Activated T-cell treated with anti-CD3 and anti-CD28 coated beads, Interleukin-2, amount 50 U/mL, for 24 hours (primary cell): ENCODE results near the gene SHKBP1.
"Not testable (repeated sequence)": the region's sequence is repeated elsewhere in the genome, so short reads cannot be mapped to it uniquely, and the experiment has no call there.

Experiments
- DNase-seq: peaks from one replicate; pipeline ENCODE4 v3.0.0-alpha.2; 2020
- H3K27ac Mint-ChIP-seq: 2 replicates; pipeline ENCODE4 v1.8.0; 2020; ENCODE audit warnings: mild to moderate bottlenecking, mixed read lengths
- H3K27me3 Mint-ChIP-seq: 2 replicates; pipeline ENCODE4 v1.8.0; 2020; ENCODE audit warnings: mixed read lengths
- H3K36me3 Mint-ChIP-seq: 2 replicates; pipeline ENCODE4 v1.8.0; 2020; ENCODE audit warnings: low read depth, mixed read lengths
- H3K4me1 Mint-ChIP-seq: 2 replicates; pipeline ENCODE4 v1.8.0; 2020; ENCODE audit warnings: low read depth, mixed read lengths
- H3K4me3 Mint-ChIP-seq: 2 replicates; pipeline ENCODE4 v1.8.0; 2020; ENCODE audit warnings: mild to moderate bottlenecking, moderate library complexity, mixed read lengths
- H3K9me3 Mint-ChIP-seq: 2 replicates; pipeline ENCODE4 v1.8.0; 2020; ENCODE audit warnings: mixed read lengths

Gene SHKBP1

DNA sequence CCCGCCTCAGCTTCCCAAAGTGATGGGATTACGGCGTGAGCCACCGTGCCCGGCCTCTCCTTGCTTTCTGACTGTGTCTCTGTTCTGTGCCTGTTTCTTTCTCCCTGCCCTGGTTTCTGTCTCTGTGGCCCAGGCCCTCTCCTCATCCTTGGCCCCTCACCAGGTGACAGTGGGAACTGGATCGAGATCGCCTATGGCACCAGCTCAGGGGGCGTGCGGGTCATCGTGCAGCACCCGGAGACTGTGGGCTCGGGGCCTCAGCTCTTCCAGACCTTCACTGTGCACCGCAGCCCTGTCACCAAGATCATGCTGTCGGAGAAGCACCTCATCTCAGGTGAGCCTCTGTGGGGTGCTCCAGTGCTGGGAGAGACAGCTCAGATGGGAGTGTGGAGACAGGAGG, 9.9 kb downstream of the SHKBP1 start:
- H3K4me1 Mint-ChIP-seq: peaks cover 8% of the 10 kb centered on the region
- H3K27ac Mint-ChIP-seq: no peak overlapping the region
- no peak overlapping the region for H3K4me3 Mint-ChIP-seq
- H3K27me3 Mint-ChIP-seq: no peaks in the 10 kb centered on the region
- H3K36me3 Mint-ChIP-seq: peaks cover 83% of the 10 kb centered on the region
- no peak for DNase-seq
- H3K9me3 Mint-ChIP-seq: no peaks in the 10 kb centered on the region

- Mint-ChIP-seq H3K27me3 (no peaks in the 10 kb centered on the region), H3K4me3 (no peak overlapping the region), H3K36me3 (peaks cover 69% of the 10 kb centered on the region), H3K4me1 (peaks cover 8% of the 10 kb centered on the region), H3K27ac (no peak overlapping the region), H3K9me3 (no peaks in the 10 kb centered on the region)
- DNase-seq: no peak
Observed at GRCh38 chr19:40588110-40588854, 11.6 kb downstream of the SHKBP1 start.

GRCh38 chr19:40588926-40589569, 12.4 kb downstream of the SHKBP1 start:
- no peaks in the 10 kb centered on the region for H3K9me3 Mint-ChIP-seq
- H3K27ac Mint-ChIP-seq: no peak overlapping the region
- no peak overlapping the region for H3K4me3 Mint-ChIP-seq
- H3K4me1 Mint-ChIP-seq: peaks cover 8% of the 10 kb centered on the region
- peaks cover 63% of the 10 kb centered on the region for H3K36me3 Mint-ChIP-seq
- DNase-seq: no peak
- no peaks in the 10 kb centered on the region for H3K27me3 Mint-ChIP-seq

DNA sequence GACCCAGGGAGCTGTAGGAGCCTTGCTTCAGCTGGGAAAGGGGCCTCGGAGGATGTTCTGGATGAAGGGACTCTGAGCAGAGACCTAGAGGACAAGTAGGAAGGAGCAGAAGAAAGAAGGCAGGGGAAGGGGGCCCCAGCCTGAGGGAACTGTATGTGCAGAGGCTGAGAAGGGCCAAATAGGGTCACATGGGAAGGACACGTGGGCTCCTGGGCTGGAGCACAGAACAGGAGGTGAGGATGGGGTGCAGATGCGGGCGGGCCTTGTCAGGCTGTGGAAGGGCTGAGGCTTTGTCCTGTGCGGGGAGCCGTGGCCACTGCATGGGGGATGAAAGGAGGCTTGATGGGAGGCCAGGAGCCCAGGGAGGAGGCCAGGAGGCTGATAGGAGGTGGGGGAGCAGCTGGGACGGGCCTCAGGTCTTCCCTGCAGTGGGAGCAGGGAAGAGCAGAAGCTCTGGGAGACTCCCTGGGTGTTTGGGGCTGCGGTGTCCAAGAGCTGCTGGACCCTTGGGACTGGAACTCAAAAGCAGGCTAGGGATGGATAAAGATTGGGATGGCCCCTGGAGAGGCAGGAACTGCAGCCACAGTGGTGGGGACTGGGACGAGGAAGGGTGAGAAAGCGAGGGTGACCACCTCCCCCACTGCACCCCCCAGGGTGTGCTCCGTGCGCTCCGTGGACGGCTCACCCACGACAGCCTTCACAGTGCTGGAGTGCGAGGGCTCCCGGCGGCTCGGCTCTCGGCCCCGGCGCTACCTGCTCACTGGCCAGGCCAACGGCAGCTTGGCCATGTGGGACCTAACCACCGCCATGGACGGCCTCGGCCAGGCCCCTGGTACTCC, 13.1 kb downstream of the SHKBP1 start:
- peaks cover 16% of the 10 kb centered on the region for H3K4me1 Mint-ChIP-seq
- H3K4me3 Mint-ChIP-seq: no peak overlapping the region
- H3K27ac Mint-ChIP-seq: no peak overlapping the region
- no peak for DNase-seq
- peaks cover 55% of the 10 kb centered on the region for H3K36me3 Mint-ChIP-seq
- H3K9me3 Mint-ChIP-seq: no peaks in the 10 kb centered on the region
- no peaks in the 10 kb centered on the region for H3K27me3 Mint-ChIP-seq

- peak overlapping the region; percentile 31 for H3K27ac Mint-ChIP-seq
- H3K4me1 Mint-ChIP-seq: peaks cover 18% of the 10 kb centered on the region
- no peak overlapping the region for H3K4me3 Mint-ChIP-seq
- H3K27me3 Mint-ChIP-seq: no peaks in the 10 kb centered on the region
- H3K36me3 Mint-ChIP-seq: peaks cover 47% of the 10 kb centered on the region
- no peak for DNase-seq
- no peaks in the 10 kb centered on the region for H3K9me3 Mint-ChIP-seq
Observed at GRCh38 chr19:40590464-40591265, 14.0 kb downstream of the SHKBP1 start.

GRCh38 chr19:40591724-40592123, 15.1 kb downstream of the SHKBP1 start:
- H3K27ac Mint-ChIP-seq, H3K27me3 Mint-ChIP-seq, H3K4me3 Mint-ChIP-seq, DNase-seq, H3K9me3 Mint-ChIP-seq: not testable (repeated sequence)
- H3K36me3 Mint-ChIP-seq: peaks cover 36% of the 10 kb centered on the region
- H3K4me1 Mint-ChIP-seq: peaks cover 11% of the 10 kb centered on the region

GRCh38 chr19:40592170-40592569, 15.5 kb downstream of the SHKBP1 start:
- H3K9me3 Mint-ChIP-seq: no peaks in the 10 kb centered on the region
- no peak overlapping the region for H3K27ac Mint-ChIP-seq
- H3K27me3 Mint-ChIP-seq: peaks cover 9% of the 10 kb centered on the region
- peaks cover 32% of the 10 kb centered on the region for H3K36me3 Mint-ChIP-seq
- H3K4me1 Mint-ChIP-seq: peaks cover 11% of the 10 kb centered on the region
- no peak overlapping the region for H3K4me3 Mint-ChIP-seq
- no peak for DNase-seq

DNA sequence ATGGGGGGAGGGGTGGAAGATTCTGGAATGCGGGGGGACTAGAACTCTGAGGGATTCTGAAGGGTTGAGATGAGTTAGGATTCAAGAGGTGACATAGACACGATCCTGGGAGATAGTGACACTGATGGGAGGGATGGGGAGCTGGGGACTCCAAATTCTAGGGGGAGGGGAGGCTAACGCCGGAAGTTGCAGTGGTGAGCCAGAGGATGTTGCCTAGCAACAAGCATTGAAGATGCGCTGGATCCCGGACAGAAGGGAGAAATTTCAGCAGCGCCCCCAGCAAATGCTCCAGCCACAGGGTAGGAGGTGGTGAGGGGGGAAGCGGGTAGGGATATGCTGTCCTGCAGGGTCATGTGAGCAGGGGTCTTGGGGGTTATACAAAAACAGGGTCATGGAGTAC, 17.6 kb downstream of the SHKBP1 start:
- Mint-ChIP-seq H3K36me3 (peaks cover 16% of the 10 kb centered on the region), H3K27ac (no peak overlapping the region), H3K27me3 (peaks cover 26% of the 10 kb centered on the region), H3K4me1 (peaks cover 27% of the 10 kb centered on the region), H3K9me3 (no peaks in the 10 kb centered on the region), H3K4me3 (no peak overlapping the region)
- DNase-seq: no peak

DNA sequence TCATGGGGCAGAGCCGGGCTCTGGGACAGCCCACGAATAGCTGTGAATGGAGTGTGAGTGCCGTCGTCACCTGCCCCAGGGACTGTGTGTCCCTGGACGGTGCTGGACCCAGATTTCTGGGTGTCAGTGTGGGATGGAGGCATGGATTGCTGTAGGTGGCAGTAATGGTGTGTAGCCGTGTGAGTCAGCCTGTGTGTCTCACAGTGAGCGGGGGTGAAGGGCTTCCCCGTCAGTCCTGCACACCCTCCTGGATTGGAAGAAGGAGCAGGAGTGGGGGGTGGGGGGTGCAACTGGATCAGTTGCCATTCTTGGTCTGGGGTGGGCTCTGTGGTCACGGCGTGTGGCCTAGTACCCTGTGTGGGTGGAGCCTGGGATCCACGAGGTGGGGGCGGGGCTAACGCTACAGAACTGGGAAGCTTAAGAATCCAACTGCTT, 18.0 kb downstream of the SHKBP1 start:
- no peak for DNase-seq
- no peak overlapping the region for H3K27ac Mint-ChIP-seq
- H3K4me1 Mint-ChIP-seq: peaks cover 31% of the 10 kb centered on the region
- H3K4me3 Mint-ChIP-seq: no peak overlapping the region
- peaks cover 30% of the 10 kb centered on the region for H3K27me3 Mint-ChIP-seq
- H3K36me3 Mint-ChIP-seq: peaks cover 13% of the 10 kb centered on the region
- no peaks in the 10 kb centered on the region for H3K9me3 Mint-ChIP-seq

- H3K4me3 Mint-ChIP-seq: no peak overlapping the region
- H3K4me1 Mint-ChIP-seq: peaks cover 42% of the 10 kb centered on the region
- no peak overlapping the region for H3K27ac Mint-ChIP-seq
- peaks cover 43% of the 10 kb centered on the region for H3K27me3 Mint-ChIP-seq
- no peak for DNase-seq
- H3K36me3 Mint-ChIP-seq: no peaks in the 10 kb centered on the region
- H3K9me3 Mint-ChIP-seq: no peaks in the 10 kb centered on the region
Observed at GRCh38 chr19:40596608-40597328, 20.1 kb downstream of the SHKBP1 start.

GRCh38 chr19:40597329-40597838, 20.7 kb downstream of the SHKBP1 start:
- DNase-seq: no peak
- Mint-ChIP-seq H3K4me1 (peaks cover 44% of the 10 kb centered on the region), H3K27me3 (peaks cover 45% of the 10 kb centered on the region), H3K36me3 (no peaks in the 10 kb centered on the region), H3K4me3 (peak overlapping the region; percentile 42), H3K27ac (no peak overlapping the region), H3K9me3 (no peaks in the 10 kb centered on the region)

- peak; percentile 92 for DNase-seq
- H3K4me1 Mint-ChIP-seq: peaks cover 53% of the 10 kb centered on the region
- H3K27ac Mint-ChIP-seq: no peak overlapping the region
- H3K4me3 Mint-ChIP-seq: peak overlapping the region; percentile 33
- peaks cover 45% of the 10 kb centered on the region for H3K27me3 Mint-ChIP-seq
- H3K36me3 Mint-ChIP-seq: no peaks in the 10 kb centered on the region
- H3K9me3 Mint-ChIP-seq: no peaks in the 10 kb centered on the region
Observed at GRCh38 chr19:40598121-40598917, 21.6 kb downstream of the SHKBP1 start.

- Mint-ChIP-seq H3K36me3 (no peaks in the 10 kb centered on the region), H3K4me3 (no peak overlapping the region), H3K27me3 (peaks cover 45% of the 10 kb centered on the region), H3K9me3 (no peaks in the 10 kb centered on the region), H3K4me1 (peaks cover 59% of the 10 kb centered on the region), H3K27ac (no peak overlapping the region)
- peak; percentile 47 for DNase-seq
Observed at GRCh38 chr19:40598918-40599307, 22.2 kb downstream of the SHKBP1 start.
